Natural killer cell treated with Interleukin-12 subunit alpha and Interleukin-12 subunit beta and Interleukin-15 and Interleukin-18, amount 100 ng/mL, for 72 hours (primary cell): ENCODE results near the gene RNASET2. TPM values are rescaled to one million over a fixed set of nuclear protein-coding genes. Genes with fewer than 3 reads are reported as not detected.

ENCODE experiments used
- ATAC-seq, 2 donors: fragments of 150-1000 bp; cut with Tn5 transposase in 1 of 2; sonication (Bioruptor Pico), chemical (Tn5 transposase) in 1 of 2; 2 replicates each; pipeline ENCODE4 v1.10.0; 2021
- DNase-seq: peaks from one replicate; pipeline ENCODE4 v3.0.0; 2022; ENCODE audit warnings: low spot score
- H3K27ac Mint-ChIP-seq, 2 donors: 1 replicate in 1 of 2; 2 replicates in 1 of 2; pipeline ENCODE4 v1.8.0; 2022; ENCODE audit warnings: mixed read lengths in 2 of 2, mild to moderate bottlenecking in 1 of 2, moderate library complexity in 1 of 2
- H3K27me3 Mint-ChIP-seq, 2 donors: 1 replicate in 1 of 2; 2 replicates in 1 of 2; pipeline ENCODE4 v1.8.0; 2022; ENCODE audit warnings: mixed read lengths in 2 of 2
- H3K36me3 Mint-ChIP-seq: one replicate; pipeline ENCODE4 v1.8.0; 2022; ENCODE audit warnings: mixed read lengths
- H3K4me1 Mint-ChIP-seq, 2 donors: 1 replicate in 1 of 2; 2 replicates in 1 of 2; pipeline ENCODE4 v1.8.0; 2022; ENCODE audit warnings: low read depth in 2 of 2, mixed read lengths in 2 of 2, mild to moderate bottlenecking in 1 of 2
- H3K4me3 Mint-ChIP-seq: one replicate; pipeline ENCODE4 v1.8.0; 2022; ENCODE audit warnings: mixed read lengths
- H3K9me3 Mint-ChIP-seq: 2 replicates; pipeline ENCODE4 v1.8.0; 2022; ENCODE audit warnings: mixed read lengths
- total RNA-seq, 2 donors: library from RNA; stranded (reverse); gene quantifications; one replicate each; pipeline ENCODE4 v1.2.3, GENCODE V29; 2022

Gene RNASET2
- total RNA-seq, 2 donors from 2014 or later = 18.1 to 50.6 TPM

DNA sequence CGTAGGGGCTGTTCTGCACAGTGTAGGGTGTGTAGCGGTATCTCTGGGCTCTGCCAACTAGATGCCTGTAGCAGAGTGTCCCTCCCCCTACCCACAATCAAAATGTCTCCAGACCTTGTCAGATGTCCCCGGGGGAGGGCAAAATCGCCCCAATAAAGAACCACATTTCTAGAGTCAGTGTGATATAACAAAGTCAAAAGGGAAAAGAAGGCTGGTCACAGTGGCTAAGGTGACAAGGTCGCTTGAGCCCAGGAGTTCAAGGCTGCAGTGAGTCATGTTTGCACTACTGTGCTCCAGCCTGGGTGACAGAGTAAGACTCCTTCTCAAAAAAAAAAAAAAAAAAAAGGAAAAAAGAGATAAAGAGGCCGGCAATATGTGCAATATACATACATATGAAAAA lies 31.1 kb upstream of the RNASET2 start:
- ATAC-seq = peak in 1 of 2 donors; percentile 81
- H3K4me1 Mint-ChIP-seq = peaks cover 0 to 31% of the 10 kb centered on the region in 2 donors
- DNase-seq = no peak
- no peak overlapping the region for H3K4me3 Mint-ChIP-seq
- no peaks in the 10 kb centered on the region for H3K9me3 Mint-ChIP-seq
- H3K36me3 Mint-ChIP-seq = no peaks in the 10 kb centered on the region
- no peak overlapping the region for H3K27ac Mint-ChIP-seq
- H3K27me3 Mint-ChIP-seq = no peaks in the 10 kb centered on the region

DNA sequence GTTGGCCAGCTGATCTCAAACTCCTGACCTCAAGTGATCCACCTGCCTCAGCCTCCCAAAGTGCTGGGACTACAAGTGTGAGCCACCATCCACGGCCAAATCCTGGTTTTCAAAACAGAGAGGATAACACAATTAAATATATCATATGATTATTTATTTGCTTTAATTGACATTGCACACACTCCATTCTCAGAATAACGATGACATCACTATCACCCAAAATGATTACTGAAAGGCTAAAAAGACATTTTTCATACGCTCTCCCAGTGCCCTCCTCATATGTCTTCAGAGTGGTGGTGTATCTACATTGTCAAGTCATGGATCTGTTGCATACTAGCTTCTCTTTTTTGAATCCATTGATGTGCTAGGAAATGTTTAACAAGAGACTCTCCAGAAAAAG lies 24.4 kb upstream of the RNASET2 start:
- no peak for DNase-seq
- no peaks in the 10 kb centered on the region for H3K36me3 Mint-ChIP-seq
- H3K27me3 Mint-ChIP-seq = no peaks in the 10 kb centered on the region
- no peaks in the 10 kb centered on the region for H3K9me3 Mint-ChIP-seq
- H3K27ac Mint-ChIP-seq = no peak overlapping the region
- no peak overlapping the region for H3K4me3 Mint-ChIP-seq
- H3K4me1 Mint-ChIP-seq = peaks cover 0 to 7% of the 10 kb centered on the region in 2 donors
- ATAC-seq = no peak

DNA sequence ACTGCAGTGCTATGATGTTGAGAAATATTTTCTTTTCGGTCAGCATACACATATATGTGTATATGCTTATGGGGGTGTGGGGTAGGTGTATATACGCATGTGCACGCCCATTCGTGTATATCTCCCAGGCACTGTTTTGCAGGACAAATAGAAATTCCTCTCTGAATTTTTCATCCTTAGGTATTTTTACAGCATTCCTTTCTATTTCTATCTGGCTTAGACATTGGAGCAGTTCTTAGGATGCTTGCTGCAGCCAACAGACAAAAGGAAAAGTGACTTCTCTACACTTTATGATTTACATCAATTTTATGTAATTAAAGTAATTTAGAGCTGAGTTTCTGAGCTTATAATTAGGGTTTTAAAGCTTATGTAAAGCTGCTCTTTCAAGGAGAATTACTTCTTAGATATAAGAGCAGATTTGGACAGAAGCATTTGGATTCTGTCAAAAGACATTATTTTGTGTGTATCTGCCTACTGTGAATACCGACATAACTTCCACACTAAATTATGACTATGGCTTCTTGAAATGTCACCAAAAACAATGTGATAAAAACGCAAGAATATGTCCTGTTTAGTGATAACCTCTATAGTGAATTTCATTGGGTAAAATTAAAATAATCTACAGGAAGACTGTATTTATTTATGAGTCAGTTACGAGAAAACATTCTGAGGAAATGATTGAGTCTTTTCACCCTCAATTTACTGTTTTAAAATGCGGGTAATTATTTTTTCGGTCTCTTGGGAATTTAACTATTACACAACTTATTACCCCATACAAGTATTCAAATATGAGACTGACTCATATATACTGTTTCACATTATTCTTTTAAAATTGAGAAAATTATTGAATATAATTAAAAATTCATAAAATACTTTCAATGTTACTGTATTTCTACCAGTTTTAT lies 21.5 kb upstream of the RNASET2 start:
- no peaks in the 10 kb centered on the region for H3K27me3 Mint-ChIP-seq
- ATAC-seq (no peak), DNase-seq (no peak)
- H3K36me3 Mint-ChIP-seq = no peaks in the 10 kb centered on the region
- no peak overlapping the region for H3K27ac Mint-ChIP-seq
- H3K4me1 Mint-ChIP-seq = no peaks in the 10 kb centered on the region
- H3K9me3 Mint-ChIP-seq = no peaks in the 10 kb centered on the region
- H3K4me3 Mint-ChIP-seq = no peak overlapping the region

DNA sequence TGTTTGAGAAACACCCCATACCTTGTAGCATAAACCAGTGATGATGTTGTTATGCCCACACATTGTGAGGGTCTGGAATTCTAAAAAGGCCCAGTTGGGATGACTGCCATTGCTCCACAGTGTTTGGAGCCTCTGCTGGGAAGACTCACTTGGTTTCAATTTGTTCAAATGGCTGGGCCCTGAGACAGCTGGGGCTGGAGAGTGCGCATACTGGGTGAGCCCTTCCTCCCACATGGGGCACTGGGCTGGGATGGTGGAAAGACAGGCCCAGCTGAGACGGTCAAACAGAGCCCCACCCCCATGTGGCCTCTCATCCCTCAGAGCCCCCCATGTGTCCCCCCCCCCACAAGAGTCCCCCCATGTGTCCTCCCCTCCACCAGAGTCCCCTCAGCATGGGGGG lies 20.3 kb upstream of the RNASET2 start:
- ATAC-seq (no peak), DNase-seq (no peak)
- no peak overlapping the region for H3K27ac Mint-ChIP-seq
- H3K4me3 Mint-ChIP-seq = no peak overlapping the region
- H3K4me1 Mint-ChIP-seq = no peaks in the 10 kb centered on the region
- H3K27me3 Mint-ChIP-seq = no peaks in the 10 kb centered on the region
- H3K9me3 Mint-ChIP-seq = no peaks in the 10 kb centered on the region
- H3K36me3 Mint-ChIP-seq = no peaks in the 10 kb centered on the region

DNA sequence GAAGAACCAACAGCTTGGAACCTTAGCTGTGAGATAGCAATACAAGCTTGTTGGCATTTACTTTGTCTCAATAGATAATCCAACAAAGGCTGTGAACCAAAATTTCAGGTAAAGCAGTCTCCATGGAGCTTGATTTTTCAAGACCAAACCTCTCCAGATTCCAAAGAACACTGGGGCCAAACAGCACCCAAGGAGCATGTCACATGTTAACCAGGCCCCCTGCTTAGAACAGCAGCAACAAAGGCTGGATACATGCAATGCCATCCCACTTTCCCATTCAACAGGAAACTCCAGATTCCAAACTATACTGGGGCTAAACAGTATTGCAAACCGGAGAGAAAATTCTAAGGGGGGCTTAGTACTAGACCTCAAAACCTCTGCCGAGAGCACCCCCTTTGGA lies 15.8 kb upstream of the RNASET2 start:
- Mint-ChIP-seq H3K27me3 (no peaks in the 10 kb centered on the region), H3K4me1 (peaks cover 6 to 13% of the 10 kb centered on the region in 2 donors), H3K36me3 (peaks cover 13% of the 10 kb centered on the region), H3K9me3 (peaks cover 4% of the 10 kb centered on the region), H3K27ac (no peak overlapping the region), H3K4me3 (no peak overlapping the region)
- DNase-seq = no peak
- no peak for ATAC-seq

DNA sequence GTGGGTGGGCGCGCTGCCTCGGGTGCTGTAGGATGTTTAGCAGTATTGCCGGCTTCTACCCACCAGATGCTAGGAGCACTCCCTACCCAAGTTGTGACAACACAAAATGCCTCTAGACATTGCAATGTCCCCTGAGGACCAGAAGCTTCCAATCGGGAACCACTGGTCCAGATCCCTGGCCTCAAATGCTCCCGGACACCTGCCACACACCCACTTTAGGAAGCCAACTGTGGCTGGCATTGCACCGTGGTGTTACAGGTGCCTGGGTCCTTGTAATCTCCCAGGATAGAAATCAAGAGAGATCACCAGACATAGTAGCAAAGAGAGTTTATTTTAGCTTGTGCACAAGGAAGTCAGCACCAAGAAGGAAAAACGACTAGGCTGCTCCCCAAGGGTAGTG lies 14.9 kb upstream of the RNASET2 start:
- H3K9me3 Mint-ChIP-seq = peaks cover 4% of the 10 kb centered on the region
- no peaks in the 10 kb centered on the region for H3K27me3 Mint-ChIP-seq
- no peak overlapping the region for H3K27ac Mint-ChIP-seq
- peaks cover 17% of the 10 kb centered on the region for H3K36me3 Mint-ChIP-seq
- DNase-seq (no peak), ATAC-seq (no peak)
- no peak overlapping the region for H3K4me3 Mint-ChIP-seq
- peaks cover 6 to 13% of the 10 kb centered on the region in 2 donors for H3K4me1 Mint-ChIP-seq

DNA sequence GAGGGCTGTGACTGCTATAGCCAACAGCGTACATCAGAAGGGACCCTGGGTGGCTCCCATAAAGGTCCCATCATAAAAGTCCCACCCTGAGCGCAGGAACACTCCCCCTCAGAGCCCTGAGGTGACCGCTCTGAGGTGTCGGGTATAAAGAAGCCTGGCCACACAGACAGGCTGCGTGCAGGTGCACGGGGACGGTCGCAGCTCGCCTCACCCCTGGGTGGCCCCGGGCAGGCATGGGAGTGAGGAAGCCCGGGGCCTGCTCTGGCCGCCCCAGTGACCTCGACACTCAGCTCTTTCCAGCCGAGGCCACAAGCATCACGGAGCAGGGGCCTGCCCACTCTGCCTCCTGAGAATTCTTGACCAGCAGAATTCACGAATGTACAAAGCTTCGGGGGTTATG lies 14.4 kb upstream of the RNASET2 start:
- Mint-ChIP-seq H3K4me1 (peaks cover 6 to 13% of the 10 kb centered on the region in 2 donors), H3K27ac (no peak overlapping the region), H3K36me3 (peaks cover 17% of the 10 kb centered on the region)

DNA sequence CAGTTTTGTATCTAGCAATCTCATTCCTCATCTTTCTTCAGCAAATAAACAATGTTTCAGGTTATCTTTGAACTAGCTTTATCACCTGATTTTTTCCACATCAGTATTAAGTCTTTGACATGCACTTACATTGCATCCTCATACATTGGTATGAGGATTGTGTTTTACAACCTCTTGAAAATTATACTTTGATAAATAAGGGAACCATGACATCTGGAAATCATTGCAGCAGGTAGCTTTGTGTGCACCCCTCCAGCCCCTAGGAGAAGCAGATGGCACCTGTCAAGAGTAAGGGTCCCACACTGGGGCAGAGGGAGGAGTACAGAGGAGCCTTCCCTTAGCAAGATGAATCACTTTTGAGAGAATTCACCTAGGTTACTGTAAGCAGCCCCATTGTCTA lies 13.7 kb upstream of the RNASET2 start:
- peaks cover 4% of the 10 kb centered on the region for H3K9me3 Mint-ChIP-seq
- no peak overlapping the region for H3K4me3 Mint-ChIP-seq
- peaks cover 17% of the 10 kb centered on the region for H3K36me3 Mint-ChIP-seq
- no peaks in the 10 kb centered on the region for H3K27me3 Mint-ChIP-seq
- ATAC-seq (no peak), DNase-seq (no peak)
- H3K27ac Mint-ChIP-seq = peak overlapping the region in 1 of 2 donors; percentile 43
- H3K4me1 Mint-ChIP-seq = peaks cover 6 to 13% of the 10 kb centered on the region in 2 donors

More for the DNA sequence above, 14.4 kb upstream of the RNASET2 start:
- Mint-ChIP-seq H3K4me3 (no peak overlapping the region), H3K27me3 (no peaks in the 10 kb centered on the region), H3K9me3 (peaks cover 4% of the 10 kb centered on the region)
- no peak for DNase-seq
- ATAC-seq = peak in 1 of 2 donors; percentile 15

DNA sequence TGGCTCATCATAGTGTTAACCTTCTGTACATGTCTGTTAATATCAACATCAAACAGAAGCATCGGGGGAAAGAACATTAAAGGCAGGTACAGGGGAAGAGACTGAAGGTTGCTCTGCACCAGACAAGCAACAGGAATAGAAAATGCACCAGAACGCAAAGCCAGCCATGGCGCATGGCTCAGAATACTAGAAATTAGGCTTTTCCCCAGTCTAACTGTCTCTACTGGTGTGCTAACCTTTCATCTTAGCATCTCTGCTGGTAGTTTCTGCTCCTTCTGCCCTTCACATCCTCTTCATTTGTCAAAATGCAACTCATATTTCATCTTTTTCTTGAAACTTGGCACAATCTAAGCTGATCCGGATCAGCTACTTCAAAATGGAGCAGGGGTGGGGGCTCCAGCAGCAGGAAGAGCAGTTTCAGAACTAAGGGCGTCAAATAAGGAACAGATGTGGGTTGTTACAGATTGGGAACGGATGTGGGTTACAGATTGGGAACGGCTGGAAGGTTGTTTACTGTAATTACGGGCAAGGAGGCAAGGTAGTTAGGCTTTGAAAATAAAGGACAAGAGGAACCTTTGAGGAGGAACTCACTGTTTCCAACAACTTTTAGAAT lies 13.1 kb upstream of the RNASET2 start:
- H3K36me3 Mint-ChIP-seq = peaks cover 17% of the 10 kb centered on the region
- H3K27ac Mint-ChIP-seq = peak overlapping the region in 1 of 2 donors; percentile 43
- DNase-seq (no peak), ATAC-seq (no peak)
- H3K27me3 Mint-ChIP-seq = no peaks in the 10 kb centered on the region
- peak overlapping the region; percentile 35 for H3K4me3 Mint-ChIP-seq
- peaks cover 6 to 13% of the 10 kb centered on the region in 2 donors for H3K4me1 Mint-ChIP-seq
- peaks cover 4% of the 10 kb centered on the region for H3K9me3 Mint-ChIP-seq

DNA sequence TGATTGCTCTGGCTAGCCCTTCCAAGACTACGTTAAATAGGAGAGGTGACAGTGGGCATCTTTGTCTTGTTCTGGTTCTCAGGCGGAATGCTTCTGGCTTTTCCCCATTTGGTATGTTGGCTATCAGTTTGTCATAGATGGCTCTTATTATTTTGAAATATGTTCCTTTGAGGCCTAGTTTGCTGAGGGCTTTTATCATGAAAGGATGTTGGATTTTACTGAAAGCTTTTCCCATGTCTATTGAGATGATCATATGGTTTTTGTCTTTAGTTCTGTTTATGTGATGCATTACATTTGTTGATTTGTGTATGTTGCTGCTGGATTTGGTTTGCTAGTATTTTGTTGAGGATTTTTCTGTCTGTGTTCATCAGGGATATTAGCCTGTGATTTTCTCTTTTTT lies 9.9 kb upstream of the RNASET2 start:
- Mint-ChIP-seq H3K27me3 (no peaks in the 10 kb centered on the region), H3K36me3 (peaks cover 17% of the 10 kb centered on the region), H3K4me1 (peaks cover 9 to 13% of the 10 kb centered on the region in 2 donors), H3K4me3 (no peak overlapping the region), H3K9me3 (peaks cover 7% of the 10 kb centered on the region), H3K27ac (no peak overlapping the region)
- ATAC-seq (no peak), DNase-seq (no peak)

DNA sequence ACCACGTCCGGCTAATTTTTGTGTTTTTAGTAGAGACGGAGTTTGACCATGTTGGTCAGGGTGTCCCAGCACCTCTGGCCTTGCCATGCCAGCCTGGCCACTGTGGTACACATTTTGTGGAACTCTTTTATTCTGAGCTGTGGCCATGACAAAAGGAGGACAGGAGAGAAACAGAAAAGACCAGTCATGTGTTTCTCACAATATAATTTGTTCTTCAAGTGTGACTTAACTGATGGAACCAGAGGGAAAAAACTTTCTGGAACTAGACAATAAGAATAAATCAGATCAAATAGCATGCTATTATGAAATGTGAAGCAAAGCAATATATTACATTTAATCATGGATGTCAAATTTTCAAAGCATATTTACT lies 4.2 kb upstream of the RNASET2 start:
- peak overlapping the region; percentile 92 to 94 for H3K27ac Mint-ChIP-seq
- peaks cover 3% of the 10 kb centered on the region for H3K9me3 Mint-ChIP-seq

DNA sequence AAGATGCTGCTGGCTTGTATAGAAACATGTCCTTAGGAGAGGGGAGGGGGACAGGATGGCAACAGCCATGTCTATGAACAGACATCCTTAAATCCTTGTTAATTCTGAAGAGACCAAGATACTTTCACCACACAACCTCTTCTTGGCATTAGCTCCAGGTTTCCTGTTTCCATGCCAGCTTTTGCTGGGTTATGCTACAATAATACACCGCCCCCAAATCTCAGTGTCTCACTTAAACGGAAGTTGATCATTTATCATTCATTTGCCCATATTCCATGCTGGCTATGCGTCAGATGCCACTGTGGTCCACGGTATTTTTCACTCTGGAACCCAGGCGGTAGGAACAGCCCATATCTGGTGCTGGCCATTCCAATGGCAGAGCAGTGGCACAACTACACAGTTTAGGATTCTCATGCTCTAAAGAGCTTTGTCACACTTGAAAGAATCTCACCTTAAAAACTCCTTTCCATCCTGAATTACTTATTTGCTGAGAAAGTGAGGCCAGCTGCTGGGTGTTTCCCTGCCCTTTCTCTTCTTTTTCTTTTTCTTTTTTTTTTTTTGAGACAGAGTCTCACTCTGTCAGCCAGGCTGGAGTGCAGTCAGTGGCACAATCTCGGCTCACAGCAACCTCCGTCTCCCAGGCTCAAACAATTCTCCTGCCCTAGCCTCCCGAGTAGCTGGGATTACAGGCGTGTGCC lies 3.7 kb upstream of the RNASET2 start:
- ATAC-seq (no peak), DNase-seq (no peak)
- Mint-ChIP-seq H3K27me3 (no peaks in the 10 kb centered on the region), H3K4me1 (peaks cover 35 to 37% of the 10 kb centered on the region in 2 donors), H3K36me3 (no peaks in the 10 kb centered on the region), H3K9me3 (peaks cover 3% of the 10 kb centered on the region), H3K27ac (peak overlapping the region; percentile 92 to 94), H3K4me3 (peak overlapping the region; percentile 88)

More for the DNA sequence above, 4.2 kb upstream of the RNASET2 start:
- Mint-ChIP-seq H3K36me3 (no peaks in the 10 kb centered on the region), H3K27me3 (no peaks in the 10 kb centered on the region), H3K4me3 (no peak overlapping the region), H3K4me1 (peaks cover 30 to 32% of the 10 kb centered on the region in 2 donors)
- ATAC-seq (no peak), DNase-seq (no peak)

DNA sequence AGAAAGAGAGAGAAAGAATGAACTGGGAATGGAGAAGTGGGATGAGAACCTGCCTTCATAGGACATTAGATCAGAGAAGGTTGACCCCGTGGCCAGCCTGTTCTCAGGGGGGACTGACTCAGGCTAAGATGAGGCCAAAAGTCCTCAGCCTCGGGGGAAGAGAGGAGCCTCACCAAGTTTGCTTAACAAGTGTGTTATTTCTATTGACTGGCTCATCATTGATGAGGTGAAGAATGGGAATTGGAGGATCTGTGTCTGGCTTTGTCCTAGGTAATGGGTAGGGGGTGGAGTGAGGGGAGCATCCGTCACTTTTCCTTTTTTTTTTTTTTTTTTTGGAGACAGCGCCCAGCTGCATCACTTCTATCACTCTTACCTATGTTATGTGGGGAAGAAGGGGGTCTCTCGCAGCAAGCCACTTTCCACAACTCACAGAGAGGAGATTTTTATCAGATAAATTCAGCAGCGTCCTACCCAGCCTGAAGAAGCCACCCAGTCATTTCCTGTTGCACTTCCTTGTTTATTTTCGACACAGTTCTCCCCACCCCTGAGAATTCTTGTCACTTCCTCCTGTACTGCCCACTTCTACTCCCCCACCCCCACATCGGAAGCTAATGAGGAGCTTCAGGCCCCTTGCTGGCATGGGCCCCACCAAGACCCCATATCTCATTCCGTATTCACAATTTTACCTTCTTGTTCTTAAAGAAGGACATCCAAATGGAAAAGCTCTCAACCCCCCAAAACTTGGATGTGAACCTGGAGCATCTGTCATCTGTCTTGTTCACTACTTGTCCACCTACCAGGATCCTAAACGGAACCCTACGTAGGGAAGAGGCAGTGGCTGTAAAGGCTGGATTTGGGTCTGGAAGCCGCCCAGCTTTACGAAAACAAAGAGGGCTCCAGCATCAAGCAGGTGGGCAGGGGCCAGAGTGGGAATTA lies 2.8 kb upstream of the RNASET2 start:
- Mint-ChIP-seq H3K9me3 (peaks cover 3% of the 10 kb centered on the region), H3K27ac (peak overlapping the region; percentile 92 to 94), H3K4me3 (peak overlapping the region; percentile 88), H3K27me3 (no peaks in the 10 kb centered on the region), H3K4me1 (peaks cover 39 to 40% of the 10 kb centered on the region in 2 donors), H3K36me3 (no peaks in the 10 kb centered on the region)
- ATAC-seq (no peak), DNase-seq (peak; percentile 76)
